A673 (cell line): ENCODE results near the gene TCERG1L. TPM values are rescaled to one million over a fixed set of nuclear protein-coding genes. Genes with fewer than 3 reads are reported as not detected.

Experiments used
- BruUV-seq: library from RNA; stranded (reverse); fragments of 400-500 nt; replicated peaks from 2 replicates; lab custom pipeline; 2021; lab: Mats Ljungman, UMichigan
- CTCF ChIA-PET: fragments of 300-600 bp; sonication (Branson Sonifier 250); formaldehyde crosslinking; loops from one replicate; lab custom pipeline; 2022; ENCODE audit warnings: antibody characterized with exemption; lab: Charles Lee
- POLR2A ChIA-PET: fragments of 300-600 bp; sonication (Branson Sonifier 250); formaldehyde crosslinking; loops from one replicate; lab custom pipeline; 2022; ENCODE audit warnings: antibody characterized with exemption; ENCODE audit not compliant: low non-redundant PET; lab: Charles Lee
- DNase-seq: peaks from one replicate; pipeline ENCODE4 v3.0.0-alpha.2; 2015; ENCODE audit warnings: low spot score
- H3K27ac ChIP-seq: fragments of 200-600 bp; sonication (generic); 2 replicates; pipeline ENCODE4 v1.5.1; 2016; ENCODE audit warnings: mixed run types, low read depth, mild to moderate bottlenecking, mixed read lengths, antibody characterized with exemption, low read length; ENCODE audit not compliant: poor library complexity, severe bottlenecking
- H3K27me3 ChIP-seq: fragments of 200-600 bp; sonication (generic); replicated peaks from 2 replicates; pipeline ENCODE4 v1.6.1; 2017; ENCODE audit warnings: mixed run types, low read depth, mild to moderate bottlenecking, mixed read lengths, antibody characterized with exemption, low read length; ENCODE audit not compliant: insufficient read depth, poor library complexity
- H3K36me3 ChIP-seq: fragments of 200-600 bp; sonication (generic); 2 replicates; pipeline ENCODE4 v1.6.1; 2016; ENCODE audit warnings: mixed run types, mild to moderate bottlenecking, mixed read lengths, antibody characterized with exemption, low read length; ENCODE audit not compliant: insufficient read depth, poor library complexity, severe bottlenecking
- H3K4me1 ChIP-seq: fragments of 200-600 bp; sonication (generic); 2 replicates; pipeline ENCODE4 v1.6.1; 2017; ENCODE audit warnings: mixed run types, mild to moderate bottlenecking, mixed read lengths, antibody characterized with exemption, low read length; ENCODE audit not compliant: insufficient read depth, poor library complexity, severe bottlenecking
- H3K4me3 ChIP-seq: fragments of 200-600 bp; sonication (generic); 2 replicates; pipeline ENCODE4 v1.5.1; 2016; ENCODE audit warnings: low read depth, mixed run types, mild to moderate bottlenecking, mixed read lengths, low read length; ENCODE audit not compliant: poor library complexity, severe bottlenecking
- H3K9me3 ChIP-seq: fragments of 200-600 bp; sonication (generic); 2 replicates; pipeline ENCODE4 v1.6.1; 2016; ENCODE audit warnings: mixed run types, low read depth, mild to moderate bottlenecking, mixed read lengths, antibody characterized with exemption, low read length; ENCODE audit not compliant: poor library complexity, severe bottlenecking
- CTCF ChIP-seq: fragments of 300-800, 200-600 bp; sonication (generic); conservative IDR thresholded peaks from 2 replicates; pipeline ENCODE4 v1.5.1; 2017; ENCODE audit warnings: low read depth, mild to moderate bottlenecking, antibody characterized with exemption, low read length, moderate library complexity, mixed read lengths
- EZH2 ChIP-seq: fragments of 200-600 bp; sonication (generic); IDR thresholded peaks from 2 replicates; pipeline ENCODE4 v1.6.1; 2017; ENCODE audit warnings: borderline replicate concordance, low read depth, mild to moderate bottlenecking, mixed read lengths, antibody characterized with exemption, low read length; ENCODE audit not compliant: poor library complexity, severe bottlenecking
- intact Hi-C: fragments of 100-400 bp; cut with micrococcal nuclease; formaldehyde crosslinking; loops from one replicate; pipeline ENCODE4 v1.10.0; 2022; ENCODE audit not compliant: unreplicated experiment
- total RNA-seq: library from RNA; stranded (reverse); gene quantifications from 2 replicates; pipeline ENCODE4 v1.2.3, GENCODE V29; 2021

The TCERG1L gene
- total RNA-seq, 1 experiment from 2014 or later, result 16.3 TPM

DNA sequence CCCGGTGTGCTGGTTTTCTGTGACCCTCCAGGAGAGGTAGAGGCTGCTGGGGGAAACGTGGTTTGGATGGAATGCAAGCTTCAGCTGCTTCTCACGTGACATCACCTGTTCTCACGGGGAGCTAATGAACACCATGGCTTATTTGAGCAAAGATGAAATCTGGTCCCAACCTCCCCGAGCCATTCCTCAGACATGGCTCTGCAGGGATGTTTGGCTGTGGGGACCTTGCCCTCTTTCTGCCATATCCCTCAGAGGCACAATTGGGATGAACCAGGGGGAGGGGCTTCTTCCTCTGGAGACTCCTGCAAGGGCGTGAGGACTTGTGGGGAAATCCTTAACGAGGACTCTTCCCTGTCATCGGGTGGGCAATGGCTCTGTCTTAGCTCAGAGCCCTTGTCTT, 236.8 kb downstream of the TCERG1L start:
- H3K4me3 ChIP-seq, result no peak overlapping the region
- CTCF ChIA-PET, result no interaction called here
- H3K27me3 ChIP-seq, result no peaks in the 10 kb centered on the region
- no peak for DNase-seq
- BruUV-seq, result no TSS peak
- no peaks in the 10 kb centered on the region for H3K4me1 ChIP-seq
- POLR2A ChIA-PET, result no interaction called here
- no peaks in the 10 kb centered on the region for H3K36me3 ChIP-seq
- no peak for TF ChIP-seq CTCF
- TF ChIP-seq EZH2, result no peak
- intact Hi-C loops, result loop anchor here (5.0 kb wide), 1 partner anchor 163 kb away; no protein-coding TSS in a partner anchor
- no peak overlapping the region for H3K27ac ChIP-seq
- H3K9me3 ChIP-seq, result no peaks in the 10 kb centered on the region

DNA sequence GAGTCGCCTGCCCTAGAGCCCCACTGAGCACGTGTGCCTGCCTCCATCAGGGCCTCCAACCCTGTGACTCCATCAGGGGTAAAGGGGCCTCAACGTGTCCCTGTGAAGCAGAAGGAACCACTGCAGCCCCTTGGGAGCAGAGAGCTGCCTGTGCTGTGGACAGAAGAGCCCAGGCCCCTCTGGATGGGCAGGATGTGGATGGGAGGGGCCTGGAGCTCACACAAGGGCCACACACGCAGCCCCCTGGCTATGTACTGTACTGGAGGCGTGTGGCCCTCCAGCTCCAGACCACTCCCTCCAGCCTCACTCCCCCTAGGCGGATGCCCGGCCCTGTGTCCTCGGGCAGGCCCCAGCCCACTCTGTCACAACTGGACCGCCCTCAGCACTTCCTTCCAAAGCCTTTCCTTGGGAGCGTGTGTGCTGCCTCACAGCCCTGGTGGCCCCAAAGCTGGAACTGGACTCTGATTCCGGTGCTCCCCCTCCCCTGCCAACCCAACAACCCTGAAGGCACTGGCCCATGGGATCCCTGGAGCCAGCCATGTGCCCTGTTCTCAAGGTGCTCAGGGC, 238.0 kb downstream of the TCERG1L start:
- Histone ChIP-seq H3K27ac (no peak overlapping the region), H3K36me3 (no peaks in the 10 kb centered on the region), H3K27me3 (no peaks in the 10 kb centered on the region), H3K4me1 (peaks cover 8% of the 10 kb centered on the region), H3K4me3 (no peak overlapping the region), H3K9me3 (no peaks in the 10 kb centered on the region)
- CTCF ChIA-PET, result no interaction called here
- TF ChIP-seq CTCF (no peak), EZH2 (no peak)
- POLR2A ChIA-PET, result no interaction called here
- no peak for DNase-seq
- no TSS peak for BruUV-seq
- intact Hi-C loops, result loop anchor here (5.0 kb wide), 1 partner anchor 164 kb away; no protein-coding TSS in a partner anchor

DNA sequence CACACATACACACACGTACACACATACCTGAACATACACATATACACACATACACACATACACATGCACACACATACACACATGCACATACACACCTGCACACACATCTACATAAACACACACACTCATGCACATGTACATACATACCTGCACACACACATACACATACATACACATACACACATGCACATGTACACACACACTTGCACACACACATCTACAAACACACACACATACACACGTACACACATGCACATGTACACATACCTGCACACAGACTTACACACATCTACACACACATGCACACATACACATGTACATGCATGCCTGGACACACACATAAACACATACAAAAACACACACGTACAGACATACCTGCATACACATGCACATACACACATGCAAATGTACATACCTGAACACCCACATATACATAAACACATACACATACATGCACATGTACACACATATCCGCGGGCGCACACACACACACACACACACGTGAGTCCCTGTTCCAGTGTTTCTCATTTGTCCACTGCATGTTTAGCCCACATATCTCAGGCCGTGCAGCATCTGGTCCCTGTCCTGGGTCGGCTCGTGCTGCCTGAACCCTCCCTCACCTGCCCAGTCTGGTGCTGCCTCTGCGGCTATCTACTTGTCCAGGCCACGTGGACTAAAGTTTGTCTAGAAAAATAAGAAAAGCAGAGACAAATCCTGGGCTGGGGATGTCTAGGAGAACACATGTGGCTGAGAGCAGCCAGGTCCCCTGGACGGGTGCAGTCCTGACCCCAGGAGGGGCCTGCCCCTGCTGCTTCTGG, 238.7 kb downstream of the TCERG1L start:
- TF ChIP-seq CTCF, result no peak
- TF ChIP-seq EZH2, result no peak
- ChIA-PET POLR2A (no interaction called here), CTCF (no interaction called here)
- no peak for DNase-seq
- H3K27me3 ChIP-seq, result no peaks in the 10 kb centered on the region
- H3K36me3 ChIP-seq, result no peaks in the 10 kb centered on the region
- H3K9me3 ChIP-seq, result no peaks in the 10 kb centered on the region
- no TSS peak for BruUV-seq
- no peak overlapping the region for H3K4me3 ChIP-seq
- intact Hi-C loops, result loop anchor here (5.0 kb wide), 1 partner anchor 164 kb away; no protein-coding TSS in a partner anchor
- peaks cover 15% of the 10 kb centered on the region for H3K4me1 ChIP-seq
- no peak overlapping the region for H3K27ac ChIP-seq
